Muscle of arm (tissue), 12 donors: ENCODE measurements around the gene INTS11. TPM values are rescaled to one million over a fixed set of nuclear protein-coding genes. Genes with fewer than 3 reads are reported as not detected.

ENCODE experiments used
- DNase-seq: peaks from one replicate; pipeline ENCODE4 v3.0.0-alpha.2; 2013
- polyA plus RNA-seq, 12 donors: library from polyadenylated mRNA; unstranded; fragments of 120-200 nt; gene quantifications; one replicate each; pipeline ENCODE4 v1.2.1, GENCODE V29; 2013; ENCODE audit not compliant: insufficient read length in 12 of 12

INTS11 gene
- polyA plus RNA-seq, 12 donors, result 60.1 to 138 (median 75.5) TPM; not detected in 1

GRCh38 chr1:1346501-1346890 lies 22.0 kb upstream of the INTS11 start:
- DNase-seq, result no peak

- DNase-seq, result no peak
Measured at GRCh38 chr1:1345860-1346500, 21.5 kb upstream of the INTS11 start.

- no peak for DNase-seq
Measured at GRCh38 chr1:1345384-1345783, 20.9 kb upstream of the INTS11 start.

GRCh38 chr1:1344655-1345361 lies 20.3 kb upstream of the INTS11 start:
- DNase-seq, result no peak

GRCh38 chr1:1343811-1344421 lies 19.5 kb upstream of the INTS11 start:
- DNase-seq, result no peak

- DNase-seq, result no peak
Measured at GRCh38 chr1:1342584-1343115, 18.2 kb upstream of the INTS11 start.

- DNase-seq, result no peak
Measured at GRCh38 chr1:1342061-1342562, 17.7 kb upstream of the INTS11 start.

- DNase-seq, result no peak
Measured at GRCh38 chr1:1341549-1342021, 17.1 kb upstream of the INTS11 start.

GRCh38 chr1:1340791-1341548 lies 16.5 kb upstream of the INTS11 start:
- DNase-seq, result no peak

GRCh38 chr1:1340185-1340584 lies 15.7 kb upstream of the INTS11 start:
- no peak for DNase-seq

GRCh38 chr1:1338278-1338677 lies 13.8 kb upstream of the INTS11 start:
- no peak for DNase-seq

GRCh38 chr1:1337793-1338147 lies 13.3 kb upstream of the INTS11 start:
- no peak for DNase-seq

GRCh38 chr1:1336931-1337792 lies 12.7 kb upstream of the INTS11 start:
- no peak for DNase-seq

- DNase-seq, result no peak
Measured at GRCh38 chr1:1336446-1336845, 12.0 kb upstream of the INTS11 start.

- no peak for DNase-seq
Measured at GRCh38 chr1:1335792-1336248, 11.4 kb upstream of the INTS11 start.

GRCh38 chr1:1335283-1335682 lies 10.8 kb upstream of the INTS11 start:
- no peak for DNase-seq

- DNase-seq, result no peak
Measured at GRCh38 chr1:1334835-1335234, 10.4 kb upstream of the INTS11 start.

GRCh38 chr1:1333551-1334241 lies 9.2 kb upstream of the INTS11 start:
- DNase-seq, result no peak

GRCh38 chr1:1332774-1333480 lies 8.5 kb upstream of the INTS11 start:
- no peak for DNase-seq
